HG02798 (cell line): ENCODE measurements around the gene SLC7A4.
"Not testable (repeated sequence)": the region's sequence is repeated elsewhere in the genome, so short reads cannot be mapped to it uniquely, and the experiment has no call there.

Experiments used
- ATAC-seq: cut with Tn5 transposase; IDR thresholded peaks from one replicate; pipeline ENCODE4 v1.9.1; 2021; ENCODE audit warnings: mild to moderate bottlenecking; ENCODE audit not compliant: unreplicated experiment, poor library complexity

SLC7A4 gene

GRCh38 chr22:21032037-21032867 is at the start of gene SLC7A4:
SLC7A4 (minus strand) TSS chr22:21032561; CDS start chr22:21031812, 749 bp downstream.
- ATAC-seq = no peak

- ATAC-seq = no peak
These were observed 48.2 kb upstream of the SLC7A4 start for GRCh38 chr22:21080435-21081137.

GRCh38 chr22:21079493-21079892 is 47.1 kb upstream of the SLC7A4 start:
- no peak for ATAC-seq

GRCh38 chr22:21078916-21079315 is 46.6 kb upstream of the SLC7A4 start:
- no peak for ATAC-seq

GRCh38 chr22:21077884-21078508 is 45.6 kb upstream of the SLC7A4 start:
- ATAC-seq = no peak

- no peak for ATAC-seq
These were observed 44.7 kb upstream of the SLC7A4 start for GRCh38 chr22:21076912-21077625.

- ATAC-seq = no peak
These were observed 43.3 kb upstream of the SLC7A4 start for GRCh38 chr22:21075516-21076138.

GRCh38 chr22:21074102-21074715 is 41.8 kb upstream of the SLC7A4 start:
- no peak for ATAC-seq

GRCh38 chr22:21073482-21073881 is 41.1 kb upstream of the SLC7A4 start:
- ATAC-seq = no peak

- ATAC-seq = no peak
These were observed 40.7 kb upstream of the SLC7A4 start for GRCh38 chr22:21073023-21073422.

- ATAC-seq = not testable (repeated sequence)
These were observed 39.4 kb upstream of the SLC7A4 start for GRCh38 chr22:21071796-21072195.

GRCh38 chr22:21070690-21071615 is 38.6 kb upstream of the SLC7A4 start:
- ATAC-seq = no peak

GRCh38 chr22:21069375-21069774 is 37.0 kb upstream of the SLC7A4 start:
- ATAC-seq = no peak

GRCh38 chr22:21068681-21069276 is 36.4 kb upstream of the SLC7A4 start:
- no peak for ATAC-seq

GRCh38 chr22:21067901-21068680 is 35.7 kb upstream of the SLC7A4 start:
- ATAC-seq = no peak

- ATAC-seq = no peak
These were observed 34.9 kb upstream of the SLC7A4 start for GRCh38 chr22:21067075-21067900.
